SK-N-SH treated with all-trans-retinoic acid at 6 μM for 48 hours (cell line): ENCODE measurements around the gene IQSEC3.

Experiments
- ATAC-seq: fragments of 200-7000 bp; cut with Tn5 transposase; 3 replicates; pipeline ENCODE4 v1.9.1; 2020; ENCODE audit warnings: mild to moderate bottlenecking, moderate library complexity
- ARNTL ChIP-seq: fragments of 450-650 bp; formaldehyde crosslinking; IDR thresholded peaks from 2 replicates; pipeline ENCODE4 v1.5.0; 2020; ENCODE audit warnings: low read depth, mild to moderate bottlenecking, moderate library complexity, borderline replicate concordance
- BACH2 ChIP-seq: fragments of 250-450 bp; sonication (Bioruptor Pico); IDR thresholded peaks from 2 replicates; pipeline ENCODE4 v1.9.0; 2021; ENCODE audit warnings: mild to moderate bottlenecking, borderline replicate concordance
- CREB5 ChIP-seq: fragments of 250-450 bp; sonication (Bioruptor Pico); IDR thresholded peaks from 2 replicates; pipeline ENCODE4 v1.5.1; 2020; ENCODE audit warnings: low read depth, mild to moderate bottlenecking, moderate library complexity
- CSDC2 ChIP-seq: fragments of 250-450 bp; sonication (Bioruptor Pico); IDR thresholded peaks from 2 replicates; pipeline ENCODE4 v1.5.0; 2020; ENCODE audit warnings: mild to moderate bottlenecking, moderate library complexity
- GLIS3 ChIP-seq: fragments of 250-450 bp; sonication (Bioruptor Pico); IDR thresholded peaks from 2 replicates; pipeline ENCODE4 v1.5.0; 2020; ENCODE audit warnings: mild to moderate bottlenecking, moderate library complexity
- ISL1 ChIP-seq: fragments of 250-450 bp; sonication (Bioruptor Pico); IDR thresholded peaks from 2 replicates; pipeline ENCODE4 v2.1.2; 2022; ENCODE audit warnings: mild to moderate bottlenecking, moderate library complexity
- OSR1 ChIP-seq: fragments of 250-450 bp; sonication (Bioruptor Pico); IDR thresholded peaks from 2 replicates; pipeline ENCODE4 v1.8.0; 2022; ENCODE audit warnings: moderate library complexity, mild to moderate bottlenecking, inconsistent platforms
- POU6F1 ChIP-seq: fragments of 250-450 bp; sonication (Bioruptor Pico); IDR thresholded peaks from 2 replicates; pipeline ENCODE4 v1.8.0; 2021; ENCODE audit warnings: low read depth, mild to moderate bottlenecking, moderate library complexity, borderline replicate concordance
- PPARA ChIP-seq: fragments of 250-450 bp; sonication (Bioruptor Pico); IDR thresholded peaks from 2 replicates; pipeline ENCODE4 v1.5.0; 2020; ENCODE audit warnings: mild to moderate bottlenecking, borderline replicate concordance
- RARB ChIP-seq: fragments of 250-450 bp; sonication (Bioruptor Pico); IDR thresholded peaks from 2 replicates; pipeline ENCODE4 v1.8.0; 2021; ENCODE audit warnings: mild to moderate bottlenecking, moderate library complexity
- SNAI2 ChIP-seq: fragments of 250-450 bp; sonication (Bioruptor Pico); IDR thresholded peaks from 2 replicates; pipeline ENCODE4 v1.5.0; 2020; ENCODE audit warnings: mild to moderate bottlenecking, moderate library complexity
- ZC3H10 ChIP-seq: fragments of 250-450 bp; sonication (Bioruptor Pico); IDR thresholded peaks from 2 replicates; pipeline ENCODE4 v1.5.1; 2021; ENCODE audit warnings: mild to moderate bottlenecking, moderate library complexity
- ZFP3 ChIP-seq: fragments of 250-450 bp; sonication (Bioruptor Pico); IDR thresholded peaks from 2 replicates; pipeline ENCODE4 v1.5.0; 2020; ENCODE audit warnings: mild to moderate bottlenecking, moderate library complexity
- ZFP30 ChIP-seq: fragments of 450-650 bp; formaldehyde crosslinking; IDR thresholded peaks from 2 replicates; pipeline ENCODE4 v1.5.0; 2022; ENCODE audit warnings: mild to moderate bottlenecking, moderate library complexity
- ZNF565 ChIP-seq: fragments of 450-650 bp; formaldehyde crosslinking; conservative IDR thresholded peaks from 2 replicates; pipeline ENCODE4 v1.5.0; 2020; ENCODE audit warnings: low read depth, mild to moderate bottlenecking, moderate library complexity
- ZNF70 ChIP-seq: fragments of 450-650 bp; formaldehyde crosslinking; IDR thresholded peaks from 2 replicates; pipeline ENCODE4 v1.5.0; 2020; ENCODE audit warnings: mild to moderate bottlenecking, moderate library complexity
- TF ChIP-seq, protein P1 (sequence below): fragments of 250-450 bp; sonication (Bioruptor Pico); IDR thresholded peaks from 2 replicates; pipeline ENCODE4 v1.8.0; 2020; ENCODE audit warnings: mild to moderate bottlenecking, moderate library complexity, borderline replicate concordance
- TF ChIP-seq, protein P2 (sequence below): fragments of 250-450 bp; sonication (Bioruptor Pico); IDR thresholded peaks from 2 replicates; pipeline ENCODE4 v1.5.0; 2020; ENCODE audit warnings: mild to moderate bottlenecking, moderate library complexity
- TF ChIP-seq, protein P3 (sequence below): fragments of 250-450 bp; sonication (Bioruptor Pico); IDR thresholded peaks from 2 replicates; pipeline ENCODE4 v1.5.1; 2021; ENCODE audit warnings: mild to moderate bottlenecking, moderate library complexity

Gene IQSEC3

DNA sequence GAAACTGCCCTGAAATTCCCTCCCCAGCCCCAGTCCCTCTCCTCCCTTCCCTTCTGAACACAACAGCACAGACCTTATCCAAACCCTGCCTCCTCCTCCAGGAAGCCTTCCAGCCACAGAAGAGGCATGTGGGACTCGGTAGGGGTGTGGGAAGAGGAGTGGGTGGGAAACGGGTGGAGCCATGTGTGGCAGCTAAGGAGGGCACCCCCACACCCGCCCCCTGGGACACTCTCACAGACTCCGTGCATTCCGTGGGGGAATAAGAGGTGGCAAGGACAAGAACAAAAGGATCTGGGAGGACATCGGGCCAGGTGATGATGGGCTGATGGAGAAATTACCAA, 123.0 kb downstream of the IQSEC3 start:
- TF ChIP-seq, protein P1, sequence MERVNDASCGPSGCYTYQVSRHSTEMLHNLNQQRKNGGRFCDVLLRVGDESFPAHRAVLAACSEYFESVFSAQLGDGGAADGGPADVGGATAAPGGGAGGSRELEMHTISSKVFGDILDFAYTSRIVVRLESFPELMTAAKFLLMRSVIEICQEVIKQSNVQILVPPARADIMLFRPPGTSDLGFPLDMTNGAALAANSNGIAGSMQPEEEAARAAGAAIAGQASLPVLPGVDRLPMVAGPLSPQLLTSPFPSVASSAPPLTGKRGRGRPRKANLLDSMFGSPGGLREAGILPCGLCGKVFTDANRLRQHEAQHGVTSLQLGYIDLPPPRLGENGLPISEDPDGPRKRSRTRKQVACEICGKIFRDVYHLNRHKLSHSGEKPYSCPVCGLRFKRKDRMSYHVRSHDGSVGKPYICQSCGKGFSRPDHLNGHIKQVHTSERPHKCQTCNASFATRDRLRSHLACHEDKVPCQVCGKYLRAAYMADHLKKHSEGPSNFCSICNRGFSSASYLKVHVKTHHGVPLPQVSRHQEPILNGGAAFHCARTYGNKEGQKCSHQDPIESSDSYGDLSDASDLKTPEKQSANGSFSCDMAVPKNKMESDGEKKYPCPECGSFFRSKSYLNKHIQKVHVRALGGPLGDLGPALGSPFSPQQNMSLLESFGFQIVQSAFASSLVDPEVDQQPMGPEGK (CRISPR knock-in tag): no peak
- TF ChIP-seq CREB5 (no peak), ZC3H10 (CRISPR knock-in tag) (no peak), POU6F1 (CRISPR knock-in tag) (no peak)
- ATAC-seq: no peak

DNA sequence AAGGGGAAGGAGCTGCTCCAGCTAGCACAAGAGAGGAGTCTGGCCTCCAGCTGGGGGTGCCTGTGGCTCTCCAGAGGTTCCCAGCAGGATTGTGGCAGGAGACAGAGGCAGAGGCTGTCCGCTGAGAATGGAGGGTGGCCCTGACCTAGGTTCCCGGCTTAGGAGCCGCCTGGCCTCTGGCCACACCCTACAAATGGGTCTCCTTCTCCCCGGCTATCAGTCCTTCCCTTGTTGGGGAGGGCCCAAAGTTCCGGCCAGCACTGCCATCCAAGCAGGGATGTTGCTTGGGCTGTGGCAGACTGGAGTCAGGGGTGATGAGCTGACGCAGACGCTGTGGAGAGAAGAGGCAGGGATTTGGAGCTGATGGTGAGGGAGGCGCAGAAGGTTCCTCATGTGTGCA, 124.3 kb downstream of the IQSEC3 start:
- no peak for ATAC-seq
- TF ChIP-seq ZC3H10 (CRISPR knock-in tag): no peak
- no peak for TF ChIP-seq CREB5
- TF ChIP-seq GLIS3 (CRISPR knock-in tag): no peak
- TF ChIP-seq SNAI2: no peak
- TF ChIP-seq ZNF70 (CRISPR knock-in tag): no peak

GRCh38 chr12:191541-191940, 125.0 kb downstream of the IQSEC3 start:
- TF ChIP-seq BACH2 (CRISPR knock-in tag): no peak
- no peak for TF ChIP-seq ZFP30 (CRISPR knock-in tag)
- no peak for TF ChIP-seq ZNF565 (CRISPR knock-in tag)
- no peak for TF ChIP-seq ISL1 (CRISPR knock-in tag)
- TF ChIP-seq ARNTL: no peak
- TF ChIP-seq, protein P1 (CRISPR knock-in tag): no peak
- TF ChIP-seq SNAI2: no peak
- TF ChIP-seq ZFP3 (CRISPR knock-in tag): no peak
- no peak for TF ChIP-seq CSDC2 (CRISPR knock-in tag)
- no peak for TF ChIP-seq OSR1 (CRISPR knock-in tag)
- TF ChIP-seq RARB (CRISPR knock-in tag): no peak
- no peak for TF ChIP-seq ZC3H10 (CRISPR knock-in tag)
- TF ChIP-seq, protein P2, sequence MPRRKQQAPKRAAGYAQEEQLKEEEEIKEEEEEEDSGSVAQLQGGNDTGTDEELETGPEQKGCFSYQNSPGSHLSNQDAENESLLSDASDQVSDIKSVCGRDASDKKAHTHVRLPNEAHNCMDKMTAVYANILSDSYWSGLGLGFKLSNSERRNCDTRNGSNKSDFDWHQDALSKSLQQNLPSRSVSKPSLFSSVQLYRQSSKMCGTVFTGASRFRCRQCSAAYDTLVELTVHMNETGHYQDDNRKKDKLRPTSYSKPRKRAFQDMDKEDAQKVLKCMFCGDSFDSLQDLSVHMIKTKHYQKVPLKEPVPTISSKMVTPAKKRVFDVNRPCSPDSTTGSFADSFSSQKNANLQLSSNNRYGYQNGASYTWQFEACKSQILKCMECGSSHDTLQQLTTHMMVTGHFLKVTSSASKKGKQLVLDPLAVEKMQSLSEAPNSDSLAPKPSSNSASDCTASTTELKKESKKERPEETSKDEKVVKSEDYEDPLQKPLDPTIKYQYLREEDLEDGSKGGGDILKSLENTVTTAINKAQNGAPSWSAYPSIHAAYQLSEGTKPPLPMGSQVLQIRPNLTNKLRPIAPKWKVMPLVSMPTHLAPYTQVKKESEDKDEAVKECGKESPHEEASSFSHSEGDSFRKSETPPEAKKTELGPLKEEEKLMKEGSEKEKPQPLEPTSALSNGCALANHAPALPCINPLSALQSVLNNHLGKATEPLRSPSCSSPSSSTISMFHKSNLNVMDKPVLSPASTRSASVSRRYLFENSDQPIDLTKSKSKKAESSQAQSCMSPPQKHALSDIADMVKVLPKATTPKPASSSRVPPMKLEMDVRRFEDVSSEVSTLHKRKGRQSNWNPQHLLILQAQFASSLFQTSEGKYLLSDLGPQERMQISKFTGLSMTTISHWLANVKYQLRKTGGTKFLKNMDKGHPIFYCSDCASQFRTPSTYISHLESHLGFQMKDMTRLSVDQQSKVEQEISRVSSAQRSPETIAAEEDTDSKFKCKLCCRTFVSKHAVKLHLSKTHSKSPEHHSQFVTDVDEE (CRISPR knock-in tag): no peak
- TF ChIP-seq CREB5: no peak
- TF ChIP-seq PPARA (CRISPR knock-in tag): no peak
- TF ChIP-seq, protein P3, sequence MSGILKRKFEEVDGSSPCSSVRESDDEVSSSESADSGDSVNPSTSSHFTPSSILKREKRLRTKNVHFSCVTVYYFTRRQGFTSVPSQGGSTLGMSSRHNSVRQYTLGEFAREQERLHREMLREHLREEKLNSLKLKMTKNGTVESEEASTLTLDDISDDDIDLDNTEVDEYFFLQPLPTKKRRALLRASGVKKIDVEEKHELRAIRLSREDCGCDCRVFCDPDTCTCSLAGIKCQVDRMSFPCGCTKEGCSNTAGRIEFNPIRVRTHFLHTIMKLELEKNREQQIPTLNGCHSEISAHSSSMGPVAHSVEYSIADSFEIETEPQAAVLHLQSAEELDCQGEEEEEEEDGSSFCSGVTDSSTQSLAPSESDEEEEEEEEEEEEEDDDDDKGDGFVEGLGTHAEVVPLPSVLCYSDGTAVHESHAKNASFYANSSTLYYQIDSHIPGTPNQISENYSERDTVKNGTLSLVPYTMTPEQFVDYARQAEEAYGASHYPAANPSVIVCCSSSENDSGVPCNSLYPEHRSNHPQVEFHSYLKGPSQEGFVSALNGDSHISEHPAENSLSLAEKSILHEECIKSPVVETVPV: no peak
- no peak for ATAC-seq
